Measurements from ENCODE around the gene MTR. TPM values are rescaled to one million over a fixed set of nuclear protein-coding genes. Genes with fewer than 3 reads are reported as not detected.

MTR gene
- total and polyA plus RNA-seq, 12 donors, result 5.2 to 100 (median 65.4) TPM

- Histone ChIP-seq H3K4me3 (no peak overlapping the region), H3K9me3 (no peaks in the 10 kb centered on the region), H3K27ac (no peak overlapping the region), H3K4me1 (peaks cover 0 to 40% (median 29%) of the 10 kb centered on the region in 9 donors), H3K36me3 (peaks cover 0 to 89% (median 9%) of the 10 kb centered on the region in 9 donors), H3K27me3 (no peaks in the 10 kb centered on the region)
- WGBS, 2 donors, result 93 to 96% methylated on average over 2 of the region's 2 CpGs
- ATAC-seq, result no peak
- no peak for TF ChIP-seq CTCF (IDR thresholded peaks at IDR 0.05)
- intact Hi-C loops (cut with DNase I), result no loop called here
- no peak for DNase-seq
These were observed 11.5 kb downstream of the MTR start for GRCh38 chr1:236806634-236807033.

- no peak for DNase-seq
- TF ChIP-seq CTCF (IDR thresholded peaks at IDR 0.05), result no peak
- Histone ChIP-seq H3K27me3 (no peaks in the 10 kb centered on the region), H3K9me3 (no peaks in the 10 kb centered on the region), H3K4me1 (peaks cover 0 to 34% (median 22%) of the 10 kb centered on the region in 9 donors), H3K4me3 (no peak overlapping the region), H3K36me3 (peaks cover 0 to 100% (median 19%) of the 10 kb centered on the region in 9 donors), H3K27ac (no peak overlapping the region)
- WGBS, 2 donors, result 72 to 98% methylated on average over 2 of the region's 2 CpGs
- no peak for ATAC-seq
- intact Hi-C loops (cut with DNase I), result no loop called here
These were observed 12.9 kb downstream of the MTR start for GRCh38 chr1:236808005-236808404.

GRCh38 chr1:236808564-236809130 is 13.6 kb downstream of the MTR start:
- H3K27ac ChIP-seq, result no peak overlapping the region
- H3K27me3 ChIP-seq, result no peaks in the 10 kb centered on the region
- ATAC-seq (peak in 1 of 8 donors; percentile 31), DNase-seq (no peak)
- intact Hi-C loops (cut with DNase I), result no loop called here
- WGBS, 2 donors, result 60 to 71% methylated on average over 8 of the region's 8 CpGs
- no peak overlapping the region for H3K4me3 ChIP-seq
- peaks cover 0 to 100% (median 19%) of the 10 kb centered on the region in 9 donors for H3K36me3 ChIP-seq
- H3K4me1 ChIP-seq, result peaks cover 0 to 27% (median 17%) of the 10 kb centered on the region in 9 donors
- no peaks in the 10 kb centered on the region for H3K9me3 ChIP-seq
- TF ChIP-seq CTCF (IDR thresholded peaks at IDR 0.05), result no peak

GRCh38 chr1:236809148-236809547 is 14.1 kb downstream of the MTR start:
- 21 to 53% methylated on average over 1 of the region's 1 CpG for WGBS, 2 donors
- Histone ChIP-seq H3K4me3 (no peak overlapping the region), H3K36me3 (peaks cover 0 to 100% (median 23%) of the 10 kb centered on the region in 9 donors), H3K27me3 (no peaks in the 10 kb centered on the region), H3K9me3 (no peaks in the 10 kb centered on the region), H3K4me1 (peaks cover 0 to 22% (median 17%) of the 10 kb centered on the region in 9 donors), H3K27ac (no peak overlapping the region)
- DNase-seq (no peak), ATAC-seq (peak in 4 of 8 donors; percentile 31 to 61 (median 48))
- intact Hi-C loops (cut with DNase I), result no loop called here
- no peak for TF ChIP-seq CTCF (IDR thresholded peaks at IDR 0.05)

Data from heart right ventricle (tissue), 16 donors.